Activated CD8-positive, alpha-beta memory T cell treated with anti-CD3 and anti-CD28 coated beads, Interleukin-2, amount 50 U/mL, for 1 hour (primary cell): ENCODE results near the gene EMX1.

Experiments
- DNase-seq: peaks from one replicate; pipeline ENCODE4 v3.0.0-alpha.2; 2020; ENCODE audit errors: extremely low read depth

The EMX1 gene

GRCh38 chr2:72958542-72959385 is 41.4 kb downstream of the EMX1 start:
- no peak for DNase-seq

- no peak for DNase-seq
Measured at GRCh38 chr2:72959554-72959953, 42.2 kb downstream of the EMX1 start.

GRCh38 chr2:72959995-72960981 is 43.0 kb downstream of the EMX1 start:
- no peak for DNase-seq

- DNase-seq = no peak
Measured at GRCh38 chr2:72961036-72961720, 43.9 kb downstream of the EMX1 start.

- no peak for DNase-seq
Measured at GRCh38 chr2:72961853-72962468, 44.6 kb downstream of the EMX1 start.

GRCh38 chr2:72962911-72963310 is 45.6 kb downstream of the EMX1 start:
- no peak for DNase-seq

GRCh38 chr2:72963423-72964145 is 46.3 kb downstream of the EMX1 start:
- no peak for DNase-seq

- DNase-seq = no peak
Measured at GRCh38 chr2:72964146-72964525, 46.8 kb downstream of the EMX1 start.

GRCh38 chr2:72965016-72965415 is 47.7 kb downstream of the EMX1 start:
- no peak for DNase-seq

GRCh38 chr2:72965770-72966450 is 48.6 kb downstream of the EMX1 start:
- no peak for DNase-seq

- no peak for DNase-seq
Measured at GRCh38 chr2:72968286-72968685, 51.0 kb downstream of the EMX1 start.

- no peak for DNase-seq
Measured at GRCh38 chr2:72969706-72970105, 52.4 kb downstream of the EMX1 start.

- no peak for DNase-seq
Measured at GRCh38 chr2:72971036-72971435, 53.7 kb downstream of the EMX1 start.

- no peak for DNase-seq
Measured at GRCh38 chr2:72972352-72973136, 55.2 kb downstream of the EMX1 start.

GRCh38 chr2:72973137-72973535 is 55.8 kb downstream of the EMX1 start:
- no peak for DNase-seq

GRCh38 chr2:72973566-72974435 is 56.5 kb downstream of the EMX1 start:
- DNase-seq = no peak

- no peak for DNase-seq
Measured at GRCh38 chr2:72974436-72974754, 57.1 kb downstream of the EMX1 start.

- DNase-seq = no peak
Measured at GRCh38 chr2:72975017-72975416, 57.7 kb downstream of the EMX1 start.

- no peak for DNase-seq
Measured at GRCh38 chr2:72979896-72980295, 62.6 kb downstream of the EMX1 start.
